HEK293 (cell line): ENCODE results near the gene ANTKMT.
A peak's percentile ranks its signal among the peaks of the same experiment; 100 is the strongest.

Source experiments
- CTCF ChIA-PET: fragments of 350-600 bp; formaldehyde crosslinking; extraction: SDS; loops from one replicate; lab custom pipeline; 2021; ENCODE audit warnings: antibody characterized with exemption; lab: Yijun Ruan, JAX
- POLR2A ChIA-PET: fragments of 300-600 bp; formaldehyde crosslinking; extraction: SDS; loops from one replicate; lab custom pipeline; 2020; ENCODE audit warnings: antibody characterized with exemption, inconsistent platforms; lab: Yijun Ruan, JAX
- H3K27ac ChIP-seq: fragments of 200-500 bp; sonication (Bioruptor generic); 2 replicates; pipeline ENCODE4 v1.5.1; 2014; ENCODE audit warnings: low read depth, low read length, control low read depth, inconsistent platforms; ENCODE audit errors: extremely low read depth
- H3K36me3 ChIP-seq, 2 experiments: fragments of 200-500 bp in 1 of 2; sonication (Bioruptor generic) in 1 of 2; 1 replicate in 1 of 2; 2 replicates in 1 of 2; pipeline ENCODE4 v1.5.1; 2014 to 2017; ENCODE audit warnings: inconsistent platforms in 2 of 2, low read length in 2 of 2; ENCODE audit not compliant: control insufficient read depth in 2 of 2, insufficient read depth in 1 of 2
- H3K4me1 ChIP-seq: fragments of 200-500 bp; sonication (Bioruptor generic); 2 replicates; pipeline ENCODE4 v1.5.1; 2014; ENCODE audit warnings: mild to moderate bottlenecking, low read length, inconsistent platforms; ENCODE audit not compliant: control insufficient read depth, insufficient read depth
- H3K4me3 ChIP-seq: 2 replicates; pipeline ENCODE4 v1.5.1; 2011; ENCODE audit warnings: low read depth, mild to moderate bottlenecking, control low read depth, low read length, moderate library complexity
- H3K9me3 ChIP-seq: fragments of 200-500 bp; sonication (Bioruptor generic); 2 replicates; pipeline ENCODE4 v1.5.1; 2014; ENCODE audit warnings: low read depth, low read length, inconsistent platforms; ENCODE audit not compliant: control insufficient read depth, insufficient read depth
- BCL11B ChIP-seq: fragments of 450-650 bp; formaldehyde crosslinking; IDR thresholded peaks from 2 replicates; pipeline ENCODE4 v1.5.1; 2016; ENCODE audit warnings: low read depth, missing biosample characterization, missing genetic modification characterization
- IKZF3 ChIP-seq: fragments of 450-650 bp; IDR thresholded peaks from 2 replicates; pipeline ENCODE4 v1.5.0; 2018; ENCODE audit warnings: missing biosample characterization, mild to moderate bottlenecking, missing genetic modification characterization, moderate library complexity
- KLF1 ChIP-seq: fragments of 450-650 bp; formaldehyde crosslinking; IDR thresholded peaks from 2 replicates; pipeline ENCODE4 v1.5.1; 2016; ENCODE audit warnings: missing biosample characterization, missing genetic modification characterization
- KLF16 ChIP-seq: fragments of 450-650 bp; formaldehyde crosslinking; IDR thresholded peaks from 2 replicates; pipeline ENCODE4 v1.5.1; 2017; ENCODE audit warnings: missing biosample characterization, missing genetic modification characterization
- REPIN1 ChIP-seq: fragments of 450-650 bp; formaldehyde crosslinking; IDR thresholded peaks from 2 replicates; pipeline ENCODE4 v1.5.1; 2017; ENCODE audit warnings: missing biosample characterization, missing genetic modification characterization, low read depth
- SP2 ChIP-seq: fragments of 450-650 bp; formaldehyde crosslinking; IDR thresholded peaks from 2 replicates; pipeline ENCODE4 v1.5.1; 2016; ENCODE audit warnings: missing biosample characterization, missing genetic modification characterization
- ZFP69B ChIP-seq: fragments of 450-650 bp; formaldehyde crosslinking; IDR thresholded peaks from 2 replicates; pipeline ENCODE4 v1.5.1; 2016; ENCODE audit warnings: missing biosample characterization, missing genetic modification characterization
- ZNF138 ChIP-seq: fragments of 450-650 bp; formaldehyde crosslinking; IDR thresholded peaks from 2 replicates; pipeline ENCODE4 v1.5.1; 2016; ENCODE audit warnings: missing biosample characterization, missing genetic modification characterization, borderline replicate concordance
- ZNF16 ChIP-seq: fragments of 450-650 bp; formaldehyde crosslinking; IDR thresholded peaks from 2 replicates; pipeline ENCODE4 v1.5.1; 2016; ENCODE audit warnings: low read depth, missing biosample characterization, missing genetic modification characterization
- ZNF404 ChIP-seq: fragments of 450-650 bp; formaldehyde crosslinking; IDR thresholded peaks from 2 replicates; pipeline ENCODE4 v1.5.1; 2017; ENCODE audit warnings: missing biosample characterization, missing genetic modification characterization
- ZNF48 ChIP-seq: fragments of 450-650 bp; formaldehyde crosslinking; IDR thresholded peaks from 2 replicates; pipeline ENCODE4 v1.5.1; 2016; ENCODE audit warnings: missing biosample characterization, missing genetic modification characterization
- ZNF530 ChIP-seq: fragments of 450-650 bp; formaldehyde crosslinking; IDR thresholded peaks from 2 replicates; pipeline ENCODE4 v1.5.1; 2016; ENCODE audit warnings: low read depth, missing biosample characterization, missing genetic modification characterization
- ZNF664 ChIP-seq: fragments of 450-650 bp; formaldehyde crosslinking; IDR thresholded peaks from 2 replicates; pipeline ENCODE4 v1.5.1; 2016; ENCODE audit warnings: missing biosample characterization, missing genetic modification characterization
- ZNF76 ChIP-seq: fragments of 450-650 bp; formaldehyde crosslinking; IDR thresholded peaks from 2 replicates; pipeline ENCODE4; 2016; ENCODE audit warnings: low read depth, missing biosample characterization, missing genetic modification characterization, borderline replicate concordance
- ZNF768 ChIP-seq: fragments of 450-650 bp; formaldehyde crosslinking; IDR thresholded peaks from 2 replicates; pipeline ENCODE4 v1.5.1; 2018; ENCODE audit warnings: missing biosample characterization, mild to moderate bottlenecking, missing genetic modification characterization
- ZSCAN30 ChIP-seq: fragments of 450-650 bp; IDR thresholded peaks from 2 replicates; pipeline ENCODE4 v1.5.1; 2018; ENCODE audit warnings: missing biosample characterization, mild to moderate bottlenecking, missing genetic modification characterization, moderate library complexity
- TF ChIP-seq, protein P1 (sequence below): fragments of 450-650 bp; formaldehyde crosslinking; IDR thresholded peaks from 2 replicates; pipeline ENCODE4 v1.5.1; 2017; ENCODE audit warnings: missing biosample characterization, missing genetic modification characterization
- TF ChIP-seq, protein P2 (sequence below): fragments of 450-650 bp; formaldehyde crosslinking; IDR thresholded peaks from 2 replicates; pipeline ENCODE4 v1.5.1; 2016; ENCODE audit warnings: missing biosample characterization, missing genetic modification characterization
- TF ChIP-seq, protein P3 (sequence below): fragments of 450-650 bp; formaldehyde crosslinking; IDR thresholded peaks from 2 replicates; pipeline ENCODE4 v1.5.1; 2016; ENCODE audit warnings: missing biosample characterization, missing genetic modification characterization
- TF ChIP-seq, protein P4 (sequence below): fragments of 450-650 bp; formaldehyde crosslinking; conservative IDR thresholded peaks from 2 replicates; pipeline ENCODE4 v1.5.1; 2016; ENCODE audit warnings: low read depth, missing biosample characterization, missing genetic modification characterization
- TF ChIP-seq, protein P5 (sequence below): fragments of 450-650 bp; formaldehyde crosslinking; IDR thresholded peaks from 2 replicates; pipeline ENCODE4 v1.5.1; 2016; ENCODE audit warnings: missing biosample characterization, missing genetic modification characterization

Gene ANTKMT

DNA sequence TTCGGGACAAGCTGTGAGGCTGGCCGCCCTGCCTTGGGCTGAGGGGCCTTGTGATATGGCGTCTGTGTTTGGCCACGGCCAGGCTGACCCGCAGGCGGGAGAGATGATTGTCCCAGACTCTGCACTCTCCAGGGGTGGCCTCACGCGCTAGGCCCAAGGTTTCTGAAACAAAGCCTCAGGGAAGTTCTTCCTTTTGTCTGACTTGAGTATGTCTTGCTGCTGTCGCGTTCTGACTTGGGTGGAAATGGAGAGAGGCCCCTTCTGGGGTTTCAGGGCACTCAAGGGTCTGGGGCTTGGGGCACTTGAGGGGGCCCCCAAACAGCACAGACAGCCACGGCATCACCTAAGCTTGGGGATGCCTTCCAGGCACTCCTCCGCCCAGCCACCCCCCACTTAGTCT is 9.9 kb upstream of the ANTKMT start:
- TF ChIP-seq, protein P1, sequence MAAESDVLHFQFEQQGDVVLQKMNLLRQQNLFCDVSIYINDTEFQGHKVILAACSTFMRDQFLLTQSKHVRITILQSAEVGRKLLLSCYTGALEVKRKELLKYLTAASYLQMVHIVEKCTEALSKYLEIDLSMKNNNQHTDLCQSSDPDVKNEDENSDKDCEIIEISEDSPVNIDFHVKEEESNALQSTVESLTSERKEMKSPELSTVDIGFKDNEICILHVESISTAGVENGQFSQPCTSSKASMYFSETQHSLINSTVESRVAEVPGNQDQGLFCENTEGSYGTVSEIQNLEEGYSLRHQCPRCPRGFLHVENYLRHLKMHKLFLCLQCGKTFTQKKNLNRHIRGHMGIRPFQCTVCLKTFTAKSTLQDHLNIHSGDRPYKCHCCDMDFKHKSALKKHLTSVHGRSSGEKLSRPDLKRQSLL (tag by site-specific recombination), result no peak
- no peak for TF ChIP-seq ZNF16 (tag by site-specific recombination)
- TF ChIP-seq, protein P2, sequence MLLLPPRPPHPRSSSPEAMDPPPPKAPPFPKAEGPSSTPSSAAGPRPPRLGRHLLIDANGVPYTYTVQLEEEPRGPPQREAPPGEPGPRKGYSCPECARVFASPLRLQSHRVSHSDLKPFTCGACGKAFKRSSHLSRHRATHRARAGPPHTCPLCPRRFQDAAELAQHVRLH (tag by site-specific recombination), result no peak
- TF ChIP-seq, protein P3, sequence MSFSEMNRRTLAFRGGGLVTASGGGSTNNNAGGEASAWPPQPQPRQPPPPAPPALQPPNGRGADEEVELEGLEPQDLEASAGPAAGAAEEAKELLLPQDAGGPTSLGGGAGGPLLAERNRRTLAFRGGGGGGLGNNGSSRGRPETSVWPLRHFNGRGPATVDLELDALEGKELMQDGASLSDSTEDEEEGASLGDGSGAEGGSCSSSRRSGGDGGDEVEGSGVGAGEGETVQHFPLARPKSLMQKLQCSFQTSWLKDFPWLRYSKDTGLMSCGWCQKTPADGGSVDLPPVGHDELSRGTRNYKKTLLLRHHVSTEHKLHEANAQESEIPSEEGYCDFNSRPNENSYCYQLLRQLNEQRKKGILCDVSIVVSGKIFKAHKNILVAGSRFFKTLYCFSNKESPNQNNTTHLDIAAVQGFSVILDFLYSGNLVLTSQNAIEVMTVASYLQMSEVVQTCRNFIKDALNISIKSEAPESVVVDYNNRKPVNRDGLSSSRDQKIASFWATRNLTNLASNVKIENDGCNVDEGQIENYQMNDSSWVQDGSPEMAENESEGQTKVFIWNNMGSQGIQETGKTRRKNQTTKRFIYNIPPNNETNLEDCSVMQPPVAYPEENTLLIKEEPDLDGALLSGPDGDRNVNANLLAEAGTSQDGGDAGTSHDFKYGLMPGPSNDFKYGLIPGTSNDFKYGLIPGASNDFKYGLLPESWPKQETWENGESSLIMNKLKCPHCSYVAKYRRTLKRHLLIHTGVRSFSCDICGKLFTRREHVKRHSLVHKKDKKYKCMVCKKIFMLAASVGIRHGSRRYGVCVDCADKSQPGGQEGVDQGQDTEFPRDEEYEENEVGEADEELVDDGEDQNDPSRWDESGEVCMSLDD (tag by site-specific recombination), result no peak
- TF ChIP-seq ZNF664 (tag by site-specific recombination), result no peak
- TF ChIP-seq ZNF76 (tag by site-specific recombination), result no peak
- TF ChIP-seq KLF16 (tag by site-specific recombination), result no peak
- TF ChIP-seq ZNF530 (tag by site-specific recombination), result no peak
- TF ChIP-seq, protein P4, sequence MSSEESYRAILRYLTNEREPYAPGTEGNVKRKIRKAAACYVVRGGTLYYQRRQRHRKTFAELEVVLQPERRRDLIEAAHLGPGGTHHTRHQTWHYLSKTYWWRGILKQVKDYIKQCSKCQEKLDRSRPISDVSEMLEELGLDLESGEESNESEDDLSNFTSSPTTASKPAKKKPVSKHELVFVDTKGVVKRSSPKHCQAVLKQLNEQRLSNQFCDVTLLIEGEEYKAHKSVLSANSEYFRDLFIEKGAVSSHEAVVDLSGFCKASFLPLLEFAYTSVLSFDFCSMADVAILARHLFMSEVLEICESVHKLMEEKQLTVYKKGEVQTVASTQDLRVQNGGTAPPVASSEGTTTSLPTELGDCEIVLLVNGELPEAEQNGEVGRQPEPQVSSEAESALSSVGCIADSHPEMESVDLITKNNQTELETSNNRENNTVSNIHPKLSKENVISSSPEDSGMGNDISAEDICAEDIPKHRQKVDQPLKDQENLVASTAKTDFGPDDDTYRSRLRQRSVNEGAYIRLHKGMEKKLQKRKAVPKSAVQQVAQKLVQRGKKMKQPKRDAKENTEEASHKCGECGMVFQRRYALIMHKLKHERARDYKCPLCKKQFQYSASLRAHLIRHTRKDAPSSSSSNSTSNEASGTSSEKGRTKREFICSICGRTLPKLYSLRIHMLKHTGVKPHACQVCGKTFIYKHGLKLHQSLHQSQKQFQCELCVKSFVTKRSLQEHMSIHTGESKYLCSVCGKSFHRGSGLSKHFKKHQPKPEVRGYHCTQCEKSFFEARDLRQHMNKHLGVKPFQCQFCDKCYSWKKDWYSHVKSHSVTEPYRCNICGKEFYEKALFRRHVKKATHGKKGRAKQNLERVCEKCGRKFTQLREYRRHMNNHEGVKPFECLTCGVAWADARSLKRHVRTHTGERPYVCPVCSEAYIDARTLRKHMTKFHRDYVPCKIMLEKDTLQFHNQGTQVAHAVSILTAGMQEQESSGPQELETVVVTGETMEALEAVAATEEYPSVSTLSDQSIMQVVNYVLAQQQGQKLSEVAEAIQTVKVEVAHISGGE (tag by site-specific recombination), result no peak
- no peak for TF ChIP-seq ZNF138 (tag by site-specific recombination)
- TF ChIP-seq, all 188 proteins: peak for 0
- POLR2A ChIA-PET, result interaction anchor here (0.5 to 2.5 kb wide), 4 partner anchors 10 to 469 kb away, joined by 4 to 12 read pairs (median 6); partner anchors contain the start of genes ANTKMT, CHTF18 and RPUSD1
- CTCF ChIA-PET, result interaction anchor here (1.1 to 5.7 kb wide), 9 partner anchors 9 to 392 kb away, joined by 3 to 119 read pairs (median 7); partner anchors contain the start of genes ANTKMT, CHTF18, GNG13 and RPUSD1

DNA sequence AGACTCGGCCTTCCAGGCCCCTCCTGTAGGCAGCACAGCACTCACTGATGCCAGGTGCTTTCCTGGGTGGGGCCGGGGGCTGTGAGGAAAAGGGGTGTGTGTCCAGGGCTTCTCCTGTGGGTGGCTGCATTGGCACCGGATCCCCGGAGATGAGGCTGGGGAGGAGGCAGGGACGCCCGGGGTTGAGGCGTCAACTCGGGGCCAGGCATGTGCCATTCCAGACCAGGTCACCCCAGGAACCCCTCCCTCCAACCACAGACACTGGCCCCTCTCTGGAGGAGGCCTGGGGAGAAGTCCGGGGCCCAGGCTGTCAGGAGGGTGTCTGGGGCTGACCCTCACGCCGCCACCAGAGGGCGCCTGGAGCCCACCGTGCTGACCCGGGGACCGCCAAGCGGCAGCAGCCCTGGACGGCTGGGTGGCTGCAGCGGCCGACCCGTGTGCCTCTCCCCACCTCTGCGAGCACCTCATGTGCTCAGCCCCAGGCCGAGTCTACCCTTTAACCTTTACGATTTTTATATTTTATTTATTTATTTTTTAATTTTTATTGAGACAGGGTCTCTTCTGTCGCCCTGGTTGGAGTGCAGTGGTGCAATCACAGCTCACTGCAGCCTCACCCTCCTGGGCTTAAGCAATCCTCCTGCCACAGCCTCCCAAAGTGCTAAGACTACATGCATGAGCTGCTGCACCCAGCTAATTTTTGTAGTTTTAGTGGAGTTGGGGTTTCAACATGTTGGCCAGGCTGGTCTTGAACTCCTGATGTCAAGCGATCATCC is 9.2 kb upstream of the ANTKMT start:
- Histone ChIP-seq H3K4me3 (no peak overlapping the region), H3K36me3 (peaks cover 0 to 3% of the 10 kb centered on the region in 2 experiments; a peak in 1 of 3 replicates), H3K27ac (no peak overlapping the region), H3K4me1 (peaks cover 11% of the 10 kb centered on the region), H3K9me3 (no peaks in the 10 kb centered on the region)
- ChIA-PET POLR2A (interaction anchor here (0.6 to 2.5 kb wide), 8 partner anchors 9 to 345 kb away, joined by 3 to 12 read pairs (median 3); partner anchors contain the start of genes ANTKMT, CHTF18, CIAO3 and RPUSD1), CTCF (interaction anchor here (0.6 to 5.7 kb wide), 37 partner anchors 8 to 647 kb away, joined by 3 to 119 read pairs (median 5); partner anchors contain the start of genes ANTKMT, CCDC78, CHTF18 and CIAO3)
- peak; percentile 48; the same call in 1 of the 2 replicates for TF ChIP-seq ZSCAN30 (tag by site-specific recombination)
- peak; percentile 10; the same call in 1 of the 2 replicates for TF ChIP-seq ZNF768 (tag by site-specific recombination)
- 0 out of 2 replicates have a peak, but pooled peaks have one; percentile 5 for TF ChIP-seq SP2 (tag by site-specific recombination)
- peak; percentile 35; the same call in 1 of the 2 replicates for TF ChIP-seq BCL11B (tag by site-specific recombination)
- 0 out of 2 replicates have a peak, but pooled peaks have one; percentile 25 for TF ChIP-seq KLF16 (tag by site-specific recombination)
- TF ChIP-seq ZNF404 (tag by site-specific recombination), result no peak
- no peak for TF ChIP-seq IKZF3 (tag by site-specific recombination)
- peak; percentile 42; the same call in 1 of the 2 replicates for TF ChIP-seq KLF1 (tag by site-specific recombination)
- no peak for TF ChIP-seq REPIN1 (tag by site-specific recombination)
- TF ChIP-seq, protein P5, sequence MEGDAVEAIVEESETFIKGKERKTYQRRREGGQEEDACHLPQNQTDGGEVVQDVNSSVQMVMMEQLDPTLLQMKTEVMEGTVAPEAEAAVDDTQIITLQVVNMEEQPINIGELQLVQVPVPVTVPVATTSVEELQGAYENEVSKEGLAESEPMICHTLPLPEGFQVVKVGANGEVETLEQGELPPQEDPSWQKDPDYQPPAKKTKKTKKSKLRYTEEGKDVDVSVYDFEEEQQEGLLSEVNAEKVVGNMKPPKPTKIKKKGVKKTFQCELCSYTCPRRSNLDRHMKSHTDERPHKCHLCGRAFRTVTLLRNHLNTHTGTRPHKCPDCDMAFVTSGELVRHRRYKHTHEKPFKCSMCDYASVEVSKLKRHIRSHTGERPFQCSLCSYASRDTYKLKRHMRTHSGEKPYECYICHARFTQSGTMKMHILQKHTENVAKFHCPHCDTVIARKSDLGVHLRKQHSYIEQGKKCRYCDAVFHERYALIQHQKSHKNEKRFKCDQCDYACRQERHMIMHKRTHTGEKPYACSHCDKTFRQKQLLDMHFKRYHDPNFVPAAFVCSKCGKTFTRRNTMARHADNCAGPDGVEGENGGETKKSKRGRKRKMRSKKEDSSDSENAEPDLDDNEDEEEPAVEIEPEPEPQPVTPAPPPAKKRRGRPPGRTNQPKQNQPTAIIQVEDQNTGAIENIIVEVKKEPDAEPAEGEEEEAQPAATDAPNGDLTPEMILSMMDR (tag by site-specific recombination), result peak; percentile 91
- TF ChIP-seq ZFP69B (tag by site-specific recombination), result 0 out of 2 replicates have a peak, but pooled peaks have one; percentile 25
- TF ChIP-seq ZNF48 (tag by site-specific recombination), result no peak

More for the DNA sequence above, 9.9 kb upstream of the ANTKMT start:
- Histone ChIP-seq H3K9me3 (no peaks in the 10 kb centered on the region), H3K4me3 (no peak overlapping the region), H3K27ac (no peak overlapping the region), H3K36me3 (no peaks in the 10 kb centered on the region), H3K4me1 (peaks cover 11% of the 10 kb centered on the region)
